ENCODE results near the gene TATDN3.

DNA sequence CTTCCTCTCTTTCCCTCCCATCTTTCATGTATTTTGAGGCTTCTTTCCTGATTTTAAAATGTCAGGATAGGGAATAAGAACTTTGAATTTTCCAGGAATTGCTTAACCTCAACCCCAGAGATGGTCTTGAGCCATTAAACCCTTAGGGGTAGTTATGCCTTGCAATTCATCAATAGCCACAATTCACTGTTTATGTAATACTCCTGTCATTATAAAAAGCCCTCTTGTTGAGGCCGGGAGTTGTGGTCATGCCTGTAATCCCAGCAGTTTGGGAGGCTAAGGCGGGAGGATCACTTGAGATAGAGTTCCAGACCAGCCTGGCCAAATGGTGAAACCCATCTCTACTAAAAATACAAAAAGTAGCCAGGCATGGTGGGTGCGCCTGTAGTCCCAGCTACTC lies 31.3 kb downstream of the TATDN3 start:
- TF ChIP-seq POLR2AphosphoS5 (IDR thresholded peaks at IDR 0.05; ENCODE audit: low read depth, low read length), result no peak
- no peak for TF ChIP-seq POLR2A (IDR thresholded peaks at IDR 0.05; ENCODE audit: low read depth, low read length)
- TF ChIP-seq PAX5 (IDR thresholded peaks at IDR 0.05; ENCODE audit: insufficient read depth, low read length, severe bottlenecking), result no peak
- no peak for TF ChIP-seq TAF1 (IDR thresholded peaks at IDR 0.05; ENCODE audit: low read depth, low read length)

Measured in GM12891 (cell line).